SK-N-SH (cell line): ENCODE measurements around the gene PARS2.

ENCODE experiments used
- CTCF ChIP-seq: fragments of 200-600 bp; sonication (generic); IDR thresholded peaks from 2 replicates; pipeline ENCODE4 v1.6.1; 2017; ENCODE audit warnings: antibody characterized with exemption, mild to moderate bottlenecking, moderate library complexity
- EP300 ChIP-seq, 2 experiments: IDR thresholded peaks; 2 replicates each; pipeline versions ENCODE4 v1.4.0 to v1.6.1; 2012; ENCODE audit warnings: borderline replicate concordance in 1 of 2, low read depth in 1 of 2, low read length in 1 of 2
- EZH2phosphoT487 ChIP-seq: fragments of 200-600 bp; sonication (generic); IDR thresholded peaks from 2 replicates; pipeline ENCODE4 v1.6.1; 2017; ENCODE audit warnings: low read depth, mixed run types, mild to moderate bottlenecking, antibody characterized with exemption, moderate library complexity, borderline replicate concordance
- POLR2AphosphoS5 ChIP-seq: IDR thresholded peaks from 2 replicates; pipeline ENCODE4 v1.6.1; 2012; ENCODE audit warnings: low read depth, low read length
- REST ChIP-seq: IDR thresholded peaks from 2 replicates; pipeline ENCODE4 v1.6.1; 2012; ENCODE audit warnings: mild to moderate bottlenecking, low read depth, low read length, moderate library complexity
- SIN3A ChIP-seq: IDR thresholded peaks from 2 replicates; pipeline ENCODE4 v1.6.1; 2012; ENCODE audit warnings: low read depth, mild to moderate bottlenecking, low read length, moderate library complexity, borderline replicate concordance
- TAF1 ChIP-seq: IDR thresholded peaks from 2 replicates; pipeline ENCODE4 v1.6.1; 2012; ENCODE audit warnings: low read depth, mild to moderate bottlenecking, low read length, moderate library complexity, borderline replicate concordance
- USF1 ChIP-seq: IDR thresholded peaks from 2 replicates; pipeline ENCODE4 v1.4.0; 2012; ENCODE audit warnings: low read depth, borderline replicate concordance
- YY1 ChIP-seq: IDR thresholded peaks from 2 replicates; pipeline ENCODE4 v1.4.0; 2012; ENCODE audit warnings: low read depth, mild to moderate bottlenecking

GRCh38 chr1:54766726-54767125, 2.4 kb upstream of the PARS2 start:
- TF ChIP-seq CTCF (no peak), SIN3A (no peak), POLR2AphosphoS5 (no peak), EP300 (IDR thresholded peaks at IDR 0.05; ENCODE audit: borderline replicate concordance in 1 of 2, low read depth in 1 of 2, low read length in 1 of 2) (no peak), USF1 (no peak), EZH2phosphoT487 (no peak), YY1 (no peak), REST (no peak), TAF1 (no peak)
